Prostate gland (tissue), 2 donors: Measurements from ENCODE around the gene KAZALD1.

Experiments used
- POLR2A ChIP-seq: fragments of 450-650 bp; IDR thresholded peaks from one replicate; pipeline ENCODE4 v1.6.1; 2016; ENCODE audit warnings: antibody characterized with exemption, mild to moderate bottlenecking
- TF ChIP-seq, protein P1 (sequence below), 4 experiments: fragments of 200-600 bp in 2 of 4; fragments of 450-650 bp in 2 of 4; sonication (generic) in 2 of 4; IDR thresholded peaks; 1 replicate in 3 of 4; 2 replicates in 1 of 4; pipeline ENCODE4 v1.5.1; 2016 to 2019; ENCODE audit warnings: antibody characterized with exemption in 4 of 4, mild to moderate bottlenecking in 2 of 4, moderate library complexity in 2 of 4

- TF ChIP-seq, protein P1, sequence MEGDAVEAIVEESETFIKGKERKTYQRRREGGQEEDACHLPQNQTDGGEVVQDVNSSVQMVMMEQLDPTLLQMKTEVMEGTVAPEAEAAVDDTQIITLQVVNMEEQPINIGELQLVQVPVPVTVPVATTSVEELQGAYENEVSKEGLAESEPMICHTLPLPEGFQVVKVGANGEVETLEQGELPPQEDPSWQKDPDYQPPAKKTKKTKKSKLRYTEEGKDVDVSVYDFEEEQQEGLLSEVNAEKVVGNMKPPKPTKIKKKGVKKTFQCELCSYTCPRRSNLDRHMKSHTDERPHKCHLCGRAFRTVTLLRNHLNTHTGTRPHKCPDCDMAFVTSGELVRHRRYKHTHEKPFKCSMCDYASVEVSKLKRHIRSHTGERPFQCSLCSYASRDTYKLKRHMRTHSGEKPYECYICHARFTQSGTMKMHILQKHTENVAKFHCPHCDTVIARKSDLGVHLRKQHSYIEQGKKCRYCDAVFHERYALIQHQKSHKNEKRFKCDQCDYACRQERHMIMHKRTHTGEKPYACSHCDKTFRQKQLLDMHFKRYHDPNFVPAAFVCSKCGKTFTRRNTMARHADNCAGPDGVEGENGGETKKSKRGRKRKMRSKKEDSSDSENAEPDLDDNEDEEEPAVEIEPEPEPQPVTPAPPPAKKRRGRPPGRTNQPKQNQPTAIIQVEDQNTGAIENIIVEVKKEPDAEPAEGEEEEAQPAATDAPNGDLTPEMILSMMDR (IDR thresholded peaks at IDR 0.05), result no peak
- TF ChIP-seq POLR2A, result no peak
Measured at GRCh38 chr10:101110856-101111523, 49.2 kb downstream of the KAZALD1 start.
